HG02610 (cell line): ENCODE data around the gene HOXB4.

ENCODE experiments used
- ATAC-seq: cut with Tn5 transposase; IDR thresholded peaks from one replicate; pipeline ENCODE4 v1.9.1; 2021; ENCODE audit warnings: mild to moderate bottlenecking, moderate library complexity; ENCODE audit not compliant: unreplicated experiment

The HOXB4 gene

GRCh38 chr17:48561884-48562810 lies 16.0 kb downstream of the HOXB4 start:
- no peak for ATAC-seq

GRCh38 chr17:48559840-48560817 lies 18.0 kb downstream of the HOXB4 start:
- ATAC-seq, result no peak

- no peak for ATAC-seq
Measured at GRCh38 chr17:48559122-48559839, 18.9 kb downstream of the HOXB4 start.

- ATAC-seq, result no peak
Measured at GRCh38 chr17:48558831-48559121, 19.4 kb downstream of the HOXB4 start.

GRCh38 chr17:48558057-48558830 lies 19.9 kb downstream of the HOXB4 start:
- ATAC-seq, result no peak

- no peak for ATAC-seq
Measured at GRCh38 chr17:48556576-48557401, 21.4 kb downstream of the HOXB4 start.

- no peak for ATAC-seq
Measured at GRCh38 chr17:48556229-48556575, 21.9 kb downstream of the HOXB4 start.

- ATAC-seq, result no peak
Measured at GRCh38 chr17:48555258-48556228, 22.6 kb downstream of the HOXB4 start.

GRCh38 chr17:48554412-48555257 lies 23.5 kb downstream of the HOXB4 start:
- ATAC-seq, result no peak

- no peak for ATAC-seq
Measured at GRCh38 chr17:48553826-48554225, 24.3 kb downstream of the HOXB4 start.

GRCh38 chr17:48553190-48553547 lies 25.0 kb downstream of the HOXB4 start:
- no peak for ATAC-seq

- no peak for ATAC-seq
Measured at GRCh38 chr17:48552466-48553189, 25.5 kb downstream of the HOXB4 start.

- ATAC-seq, result no peak
Measured at GRCh38 chr17:48551596-48552465, 26.3 kb downstream of the HOXB4 start.

- ATAC-seq, result no peak
Measured at GRCh38 chr17:48551214-48551555, 27.0 kb downstream of the HOXB4 start.

- ATAC-seq, result no peak
Measured at GRCh38 chr17:48550502-48551213, 27.5 kb downstream of the HOXB4 start.
